Loucy (cell line): ENCODE measurements around the gene CAPN2.
"Not testable (repeated sequence)": the region's sequence is repeated elsewhere in the genome, so short reads cannot be mapped to it uniquely, and the experiment has no call there.

Experiments
- H2AFZ ChIP-seq: fragments of 200-600 bp; sonication (generic); 2 replicates; pipeline ENCODE4 v1.6.0; 2016; ENCODE audit warnings: antibody characterized with exemption, mild to moderate bottlenecking, low read length, moderate library complexity
- H3F3A ChIP-seq: fragments of 200-600 bp; 2 replicates; pipeline ENCODE4 v1.6.0; 2016; ENCODE audit warnings: antibody characterized with exemption, low read depth, mild to moderate bottlenecking
- H3K27me3 ChIP-seq: fragments of 200-600 bp; sonication (generic); 2 replicates; pipeline ENCODE4 v1.6.1; 2014; ENCODE audit warnings: low read length, mild to moderate bottlenecking; ENCODE audit not compliant: insufficient read depth, poor library complexity, severe bottlenecking
- H3K36me3 ChIP-seq: fragments of 200-600 bp; sonication (generic); 2 replicates; pipeline ENCODE4 v1.6.1; 2016; ENCODE audit warnings: low read length; ENCODE audit not compliant: insufficient read depth
- H3K4me1 ChIP-seq: fragments of 200-600 bp; sonication (generic); 2 replicates; pipeline ENCODE4 v1.5.1; 2014; ENCODE audit warnings: low read length, mild to moderate bottlenecking; ENCODE audit not compliant: insufficient read depth, poor library complexity, severe bottlenecking
- H3K4me2 ChIP-seq: fragments of 200-600 bp; sonication (generic); 2 replicates; pipeline ENCODE4 v1.6.0; 2014; ENCODE audit warnings: antibody characterized with exemption, low read length, low read depth, mild to moderate bottlenecking; ENCODE audit not compliant: poor library complexity, severe bottlenecking
- H3K4me3 ChIP-seq: fragments of 200-600 bp; sonication (generic); 2 replicates; pipeline ENCODE4 v1.5.1; 2014; ENCODE audit warnings: low read length, mild to moderate bottlenecking, mixed read lengths; ENCODE audit not compliant: poor library complexity, severe bottlenecking
- H3K79me2 ChIP-seq: fragments of 200-600 bp; sonication (generic); 2 replicates; pipeline ENCODE4 v1.6.1; 2014; ENCODE audit warnings: low read length; ENCODE audit not compliant: insufficient read depth
- H3K9ac ChIP-seq: fragments of 200-600 bp; sonication (generic); 2 replicates; pipeline ENCODE4 v1.6.0; 2014; ENCODE audit warnings: mild to moderate bottlenecking, low read depth, low read length, moderate library complexity; ENCODE audit not compliant: poor library complexity, severe bottlenecking
- H3K9me2 ChIP-seq: fragments of 200-600 bp; sonication (generic); replicated peaks from 2 replicates; pipeline ENCODE4 v1.6.1; 2016; ENCODE audit warnings: low read depth, low read length, mixed read lengths
- H3K9me3 ChIP-seq: fragments of 200-600 bp; sonication (generic); 2 replicates; pipeline ENCODE4 v1.6.1; 2014; ENCODE audit warnings: mild to moderate bottlenecking, antibody characterized with exemption, low read length, low read depth; ENCODE audit not compliant: insufficient read depth
- H4K20me1 ChIP-seq: fragments of 200-600 bp; sonication (generic); 2 replicates; pipeline ENCODE4 v1.6.0; 2014; ENCODE audit warnings: antibody characterized with exemption, low read length, mild to moderate bottlenecking; ENCODE audit not compliant: insufficient read depth, poor library complexity, severe bottlenecking
- CTCF ChIP-seq: fragments of 200-600 bp; sonication (generic); conservative IDR thresholded peaks from 2 replicates; pipeline ENCODE4 v1.5.1; 2014; ENCODE audit warnings: mild to moderate bottlenecking, antibody characterized with exemption, low read length
- EZH2phosphoT487 ChIP-seq: fragments of 200-600 bp; IDR thresholded peaks from 2 replicates; pipeline ENCODE4 v1.6.1; 2018; ENCODE audit warnings: antibody characterized with exemption, mild to moderate bottlenecking, moderate library complexity, borderline replicate concordance

CAPN2 gene

GRCh38 chr1:223802032-223802431 is 89.7 kb downstream of the CAPN2 start:
- no peaks in the 10 kb centered on the region for H3K79me2 ChIP-seq

GRCh38 chr1:223802602-223803001 is 90.3 kb downstream of the CAPN2 start:
- Histone ChIP-seq H3F3A (no peaks in the 10 kb centered on the region), H3K4me2 (no peak overlapping the region), H2AFZ (no peak overlapping the region), H3K4me1 (no peaks in the 10 kb centered on the region), H3K9me3 (no peaks in the 10 kb centered on the region), H3K4me3 (no peak overlapping the region), H3K79me2 (no peaks in the 10 kb centered on the region), H3K9ac (no peak overlapping the region), H3K36me3 (peaks cover 93% of the 10 kb centered on the region), H4K20me1 (no peaks in the 10 kb centered on the region), H3K9me2 (no peaks in the 10 kb centered on the region), H3K27me3 (no peaks in the 10 kb centered on the region)
- no peak for TF ChIP-seq CTCF

More at GRCh38 chr1:223802032-223802431, 89.7 kb downstream of the CAPN2 start:
- H3K4me1 ChIP-seq: no peaks in the 10 kb centered on the region
- TF ChIP-seq EZH2phosphoT487 (no peak), CTCF (no peak)
- no peaks in the 10 kb centered on the region for H3K27me3 ChIP-seq
- peaks cover 92% of the 10 kb centered on the region for H3K36me3 ChIP-seq
- H3K4me3 ChIP-seq: no peak overlapping the region
- no peaks in the 10 kb centered on the region for H3K9me2 ChIP-seq
- no peaks in the 10 kb centered on the region for H3F3A ChIP-seq
- no peak overlapping the region for H2AFZ ChIP-seq
- no peaks in the 10 kb centered on the region for H4K20me1 ChIP-seq
- no peaks in the 10 kb centered on the region for H3K9me3 ChIP-seq
- H3K9ac ChIP-seq: no peak overlapping the region
- no peak overlapping the region for H3K4me2 ChIP-seq

GRCh38 chr1:223803211-223803610 is 90.9 kb downstream of the CAPN2 start:
- Histone ChIP-seq H3K9ac (no peak overlapping the region), H3F3A (no peaks in the 10 kb centered on the region), H2AFZ (no peak overlapping the region), H4K20me1 (no peaks in the 10 kb centered on the region), H3K4me2 (no peak overlapping the region), H3K36me3 (peaks cover 92% of the 10 kb centered on the region), H3K4me3 (no peak overlapping the region), H3K9me3 (no peaks in the 10 kb centered on the region; the same call in 1 of the 2 replicates), H3K9me2 (no peaks in the 10 kb centered on the region), H3K79me2 (no peaks in the 10 kb centered on the region), H3K27me3 (no peaks in the 10 kb centered on the region), H3K4me1 (no peaks in the 10 kb centered on the region)
- TF ChIP-seq EZH2phosphoT487: no peak
- TF ChIP-seq CTCF: no peak

DNA sequence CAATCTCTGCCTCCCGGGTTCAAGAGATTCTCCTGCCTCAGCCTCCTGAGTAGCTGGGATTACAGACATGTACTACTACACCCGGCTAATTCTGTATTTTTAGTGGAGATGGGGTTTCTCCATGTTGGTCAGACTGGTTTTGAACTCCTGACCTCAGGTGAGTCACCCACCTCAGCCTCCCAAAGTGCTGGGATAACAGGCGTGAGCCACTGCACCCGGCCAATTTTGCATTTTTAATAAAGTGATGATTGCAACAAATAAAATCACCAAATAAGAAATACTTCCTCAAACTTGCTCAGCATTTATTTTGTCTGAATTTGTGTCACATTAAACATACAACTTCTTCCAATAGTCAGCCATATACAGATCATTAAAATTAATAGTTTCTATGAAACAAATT is 97.6 kb downstream of the CAPN2 start:
- H3K36me3 ChIP-seq: peaks cover 78% of the 10 kb centered on the region
- H3F3A ChIP-seq, H3K4me1 ChIP-seq, H4K20me1 ChIP-seq, H3K27me3 ChIP-seq, H3K9ac ChIP-seq, H3K4me2 ChIP-seq, H3K4me3 ChIP-seq, H3K79me2 ChIP-seq, H3K9me2 ChIP-seq, H3K9me3 ChIP-seq, H2AFZ ChIP-seq: not testable (repeated sequence)
